Loucy (cell line): Measurements from ENCODE around the gene CREBBP.

ENCODE experiments used
- H2AFZ ChIP-seq: fragments of 200-600 bp; sonication (generic); 2 replicates; pipeline ENCODE4 v1.6.0; 2016; ENCODE audit warnings: antibody characterized with exemption, mild to moderate bottlenecking, low read length, moderate library complexity
- H3F3A ChIP-seq: fragments of 200-600 bp; 2 replicates; pipeline ENCODE4 v1.6.0; 2016; ENCODE audit warnings: antibody characterized with exemption, low read depth, mild to moderate bottlenecking
- H3K27me3 ChIP-seq: fragments of 200-600 bp; sonication (generic); 2 replicates; pipeline ENCODE4 v1.6.1; 2014; ENCODE audit warnings: low read length, mild to moderate bottlenecking; ENCODE audit not compliant: insufficient read depth, poor library complexity, severe bottlenecking
- H3K36me3 ChIP-seq: fragments of 200-600 bp; sonication (generic); 2 replicates; pipeline ENCODE4 v1.6.1; 2016; ENCODE audit warnings: low read length; ENCODE audit not compliant: insufficient read depth
- H3K4me1 ChIP-seq: fragments of 200-600 bp; sonication (generic); 2 replicates; pipeline ENCODE4 v1.5.1; 2014; ENCODE audit warnings: low read length, mild to moderate bottlenecking; ENCODE audit not compliant: insufficient read depth, poor library complexity, severe bottlenecking
- H3K4me2 ChIP-seq: fragments of 200-600 bp; sonication (generic); 2 replicates; pipeline ENCODE4 v1.6.0; 2014; ENCODE audit warnings: antibody characterized with exemption, low read length, low read depth, mild to moderate bottlenecking; ENCODE audit not compliant: poor library complexity, severe bottlenecking
- H3K4me3 ChIP-seq: fragments of 200-600 bp; sonication (generic); 2 replicates; pipeline ENCODE4 v1.5.1; 2014; ENCODE audit warnings: low read length, mild to moderate bottlenecking, mixed read lengths; ENCODE audit not compliant: poor library complexity, severe bottlenecking
- H3K79me2 ChIP-seq: fragments of 200-600 bp; sonication (generic); 2 replicates; pipeline ENCODE4 v1.6.1; 2014; ENCODE audit warnings: low read length; ENCODE audit not compliant: insufficient read depth
- H3K9ac ChIP-seq: fragments of 200-600 bp; sonication (generic); 2 replicates; pipeline ENCODE4 v1.6.0; 2014; ENCODE audit warnings: mild to moderate bottlenecking, low read depth, low read length, moderate library complexity; ENCODE audit not compliant: poor library complexity, severe bottlenecking
- H3K9me2 ChIP-seq: fragments of 200-600 bp; sonication (generic); replicated peaks from 2 replicates; pipeline ENCODE4 v1.6.1; 2016; ENCODE audit warnings: low read depth, low read length, mixed read lengths
- H3K9me3 ChIP-seq: fragments of 200-600 bp; sonication (generic); 2 replicates; pipeline ENCODE4 v1.6.1; 2014; ENCODE audit warnings: mild to moderate bottlenecking, antibody characterized with exemption, low read length, low read depth; ENCODE audit not compliant: insufficient read depth
- H4K20me1 ChIP-seq: fragments of 200-600 bp; sonication (generic); 2 replicates; pipeline ENCODE4 v1.6.0; 2014; ENCODE audit warnings: antibody characterized with exemption, low read length, mild to moderate bottlenecking; ENCODE audit not compliant: insufficient read depth, poor library complexity, severe bottlenecking
- CTCF ChIP-seq: fragments of 200-600 bp; sonication (generic); conservative IDR thresholded peaks from 2 replicates; pipeline ENCODE4 v1.5.1; 2014; ENCODE audit warnings: mild to moderate bottlenecking, antibody characterized with exemption, low read length
- EZH2phosphoT487 ChIP-seq: fragments of 200-600 bp; IDR thresholded peaks from 2 replicates; pipeline ENCODE4 v1.6.1; 2018; ENCODE audit warnings: antibody characterized with exemption, mild to moderate bottlenecking, moderate library complexity, borderline replicate concordance

The CREBBP gene

DNA sequence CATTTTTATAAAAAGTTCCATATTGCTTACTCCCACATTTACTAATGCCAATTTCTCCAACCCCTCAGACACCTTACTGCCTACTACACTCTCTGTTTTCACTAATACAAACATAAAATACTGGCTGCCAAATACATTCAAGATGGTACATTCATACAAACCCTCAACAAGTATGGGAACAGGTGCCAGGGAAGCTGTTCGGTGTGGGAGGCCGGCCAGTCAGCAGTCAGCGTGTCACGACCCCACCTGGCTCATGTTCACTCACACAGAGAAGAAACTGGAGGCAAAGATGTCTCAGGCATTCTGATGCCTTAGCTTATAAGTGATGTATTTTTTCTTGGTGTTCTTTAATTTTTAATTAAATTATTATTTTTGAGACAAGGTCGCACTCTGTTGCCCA lies 120.8 kb downstream of the CREBBP start:
- Histone ChIP-seq H4K20me1 (no peaks in the 10 kb centered on the region), H3K9ac (no peak overlapping the region), H3K27me3 (no peaks in the 10 kb centered on the region), H3K4me3 (no peak overlapping the region), H3K79me2 (no peaks in the 10 kb centered on the region), H3K9me2 (no peaks in the 10 kb centered on the region), H3F3A (no peaks in the 10 kb centered on the region), H2AFZ (no peak overlapping the region), H3K4me1 (no peaks in the 10 kb centered on the region), H3K4me2 (no peak overlapping the region), H3K36me3 (peaks cover 33% of the 10 kb centered on the region; the same call in 1 of the 2 replicates), H3K9me3 (no peaks in the 10 kb centered on the region)
- TF ChIP-seq CTCF (no peak), EZH2phosphoT487 (no peak)

DNA sequence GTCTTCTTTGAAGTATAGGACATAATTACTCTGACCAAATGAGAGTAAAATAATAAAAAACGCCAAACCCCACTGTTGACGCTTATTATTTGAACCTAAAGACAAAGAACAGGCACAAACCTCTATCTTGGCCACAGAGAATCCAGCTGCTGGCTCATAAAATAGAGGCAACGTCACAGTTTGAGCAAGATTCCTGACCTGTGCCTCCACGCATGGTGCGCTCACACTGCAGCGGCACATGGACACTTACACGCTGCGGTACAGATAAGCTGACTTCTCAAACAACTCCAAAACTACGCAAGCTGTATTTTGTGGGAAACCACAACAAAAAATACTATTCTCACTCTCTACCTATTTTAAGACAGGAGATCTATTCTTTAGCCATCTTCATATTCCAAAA lies 124.4 kb downstream of the CREBBP start:
- Histone ChIP-seq H3K36me3 (peaks cover 28% of the 10 kb centered on the region; the same call in 1 of the 2 replicates), H3K27me3 (no peaks in the 10 kb centered on the region), H2AFZ (no peak overlapping the region), H3K9me3 (no peaks in the 10 kb centered on the region), H3K4me3 (no peak overlapping the region), H3K4me2 (no peak overlapping the region), H3K9me2 (no peaks in the 10 kb centered on the region), H3K9ac (no peak overlapping the region), H3K79me2 (no peaks in the 10 kb centered on the region), H4K20me1 (no peaks in the 10 kb centered on the region), H3K4me1 (no peaks in the 10 kb centered on the region), H3F3A (no peaks in the 10 kb centered on the region)
- TF ChIP-seq CTCF (no peak), EZH2phosphoT487 (no peak)

DNA sequence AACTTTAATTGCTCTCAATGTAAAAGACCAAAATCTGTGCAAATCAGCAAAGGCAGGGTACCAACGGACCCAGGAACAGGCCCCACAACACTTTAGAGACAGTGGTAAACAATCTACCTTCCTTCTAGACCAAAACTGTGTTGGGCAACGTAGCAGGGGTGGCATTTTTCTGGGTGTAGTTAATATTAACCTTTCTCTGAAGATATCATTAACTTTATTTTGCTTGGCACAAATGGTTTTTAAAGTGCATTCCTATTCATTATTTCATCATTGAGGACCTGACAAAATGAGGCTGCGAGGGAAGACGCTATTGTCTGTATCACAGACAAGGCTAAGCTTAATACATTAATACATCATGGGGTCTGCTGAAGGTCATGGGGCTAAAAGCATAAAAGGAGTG lies 125.3 kb downstream of the CREBBP start:
- Histone ChIP-seq H3K36me3 (peaks cover 33% of the 10 kb centered on the region; the same call in 1 of the 2 replicates), H3K4me1 (no peaks in the 10 kb centered on the region)

More for the DNA sequence above, 125.3 kb downstream of the CREBBP start:
- no peaks in the 10 kb centered on the region for H3K9me3 ChIP-seq
- H3K27me3 ChIP-seq: no peaks in the 10 kb centered on the region
- H3K9ac ChIP-seq: no peak overlapping the region
- no peak overlapping the region for H2AFZ ChIP-seq
- H3K4me2 ChIP-seq: no peak overlapping the region
- H4K20me1 ChIP-seq: no peaks in the 10 kb centered on the region
- no peak overlapping the region for H3K4me3 ChIP-seq
- H3F3A ChIP-seq: no peaks in the 10 kb centered on the region
- H3K79me2 ChIP-seq: no peaks in the 10 kb centered on the region
- no peaks in the 10 kb centered on the region for H3K9me2 ChIP-seq
- TF ChIP-seq EZH2phosphoT487: no peak
- no peak for TF ChIP-seq CTCF
